DOHH2 (cell line): ENCODE results near the gene RAB11FIP5.

Experiments
- H3F3A ChIP-seq: fragments of 200-600 bp; sonication (generic), shearing (Covaris generic); 2 replicates; pipeline ENCODE4 v1.6.0; 2016; ENCODE audit warnings: antibody characterized with exemption, mild to moderate bottlenecking; ENCODE audit not compliant: control insufficient read depth, insufficient read depth
- H3K27ac ChIP-seq: fragments of 200-600 bp; sonication (generic); 2 replicates; pipeline ENCODE4 v1.5.1; 2014; ENCODE audit warnings: low read depth, mild to moderate bottlenecking, low read length, moderate library complexity
- H3K27me3 ChIP-seq: fragments of 200-600 bp; sonication (generic); 2 replicates; pipeline ENCODE4 v1.6.1; 2014; ENCODE audit warnings: mild to moderate bottlenecking, low read length, mixed read lengths; ENCODE audit not compliant: control insufficient read depth
- H3K36me3 ChIP-seq: fragments of 200-600 bp; sonication (generic); 2 replicates; pipeline ENCODE4 v1.6.1; 2014; ENCODE audit warnings: mild to moderate bottlenecking, low read length, moderate library complexity, mixed read lengths; ENCODE audit not compliant: control insufficient read depth
- H3K4me1 ChIP-seq: fragments of 200-600 bp; sonication (generic); 2 replicates; pipeline ENCODE4 v1.6.1; 2014; ENCODE audit warnings: mild to moderate bottlenecking, low read length, mixed read lengths; ENCODE audit not compliant: control insufficient read depth
- H3K4me2 ChIP-seq: fragments of 200-600 bp; sonication (generic); 2 replicates; pipeline ENCODE4 v1.6.0; 2014; ENCODE audit warnings: mild to moderate bottlenecking, low read length, moderate library complexity
- H3K4me3 ChIP-seq: fragments of 200-600 bp; sonication (generic); 2 replicates; pipeline ENCODE4 v1.5.1; 2014; ENCODE audit warnings: mild to moderate bottlenecking, low read length, mixed read lengths
- H3K79me2 ChIP-seq: fragments of 200-600 bp; sonication (generic); 2 replicates; pipeline ENCODE4 v1.6.1; 2014; ENCODE audit warnings: mild to moderate bottlenecking, low read length, mixed read lengths; ENCODE audit not compliant: control insufficient read depth
- H3K9me2 ChIP-seq: fragments of 200-600 bp; sonication (generic); replicated peaks from 2 replicates; pipeline ENCODE4 v1.6.1; 2014; ENCODE audit warnings: mild to moderate bottlenecking, low read length, mixed read lengths; ENCODE audit not compliant: control insufficient read depth
- H3K9me3 ChIP-seq: fragments of 200-600 bp; sonication (generic); 2 replicates; pipeline ENCODE4 v1.6.1; 2014; ENCODE audit warnings: antibody characterized with exemption, low read length, mixed read lengths; ENCODE audit not compliant: control insufficient read depth, insufficient read depth
- H4K20me1 ChIP-seq: fragments of 200-600 bp; sonication (generic); 2 replicates; pipeline ENCODE4 v1.6.0; 2014; ENCODE audit warnings: low read depth, mild to moderate bottlenecking, antibody characterized with exemption, low read length, moderate library complexity; ENCODE audit not compliant: control insufficient read depth, insufficient read depth
- EZH2phosphoT487 ChIP-seq: fragments of 200-600 bp; sonication (generic); IDR thresholded peaks from 2 replicates; pipeline ENCODE4 v1.6.1; 2017; ENCODE audit warnings: borderline replicate concordance, mild to moderate bottlenecking, antibody characterized with exemption, low read length, moderate library complexity, mixed read lengths
- TF ChIP-seq, protein P1 (sequence below): fragments of 200-600 bp; sonication (generic); IDR thresholded peaks from one replicate; pipeline ENCODE4 v1.5.1; 2014; ENCODE audit warnings: antibody characterized with exemption, mild to moderate bottlenecking, low read depth, low read length; ENCODE audit not compliant: poor library complexity, severe bottlenecking

Gene RAB11FIP5

GRCh38 chr2:73111073-73112025 lies 1.4 kb downstream of the RAB11FIP5 start:
- Histone ChIP-seq H3F3A (peaks cover 3% of the 10 kb centered on the region; the same call in 1 of the 2 replicates), H3K27me3 (peaks cover 57% of the 10 kb centered on the region), H3K79me2 (no peaks in the 10 kb centered on the region), H3K4me2 (no peak overlapping the region), H3K4me1 (peaks cover 13% of the 10 kb centered on the region), H4K20me1 (no peaks in the 10 kb centered on the region), H3K9me3 (no peaks in the 10 kb centered on the region), H3K9me2 (no peaks in the 10 kb centered on the region), H3K4me3 (0 out of 2 replicates have a peak overlapping the region, but pooled peaks have one; percentile 64), H3K27ac (no peak overlapping the region), H3K36me3 (no peaks in the 10 kb centered on the region)
- TF ChIP-seq, protein P1, sequence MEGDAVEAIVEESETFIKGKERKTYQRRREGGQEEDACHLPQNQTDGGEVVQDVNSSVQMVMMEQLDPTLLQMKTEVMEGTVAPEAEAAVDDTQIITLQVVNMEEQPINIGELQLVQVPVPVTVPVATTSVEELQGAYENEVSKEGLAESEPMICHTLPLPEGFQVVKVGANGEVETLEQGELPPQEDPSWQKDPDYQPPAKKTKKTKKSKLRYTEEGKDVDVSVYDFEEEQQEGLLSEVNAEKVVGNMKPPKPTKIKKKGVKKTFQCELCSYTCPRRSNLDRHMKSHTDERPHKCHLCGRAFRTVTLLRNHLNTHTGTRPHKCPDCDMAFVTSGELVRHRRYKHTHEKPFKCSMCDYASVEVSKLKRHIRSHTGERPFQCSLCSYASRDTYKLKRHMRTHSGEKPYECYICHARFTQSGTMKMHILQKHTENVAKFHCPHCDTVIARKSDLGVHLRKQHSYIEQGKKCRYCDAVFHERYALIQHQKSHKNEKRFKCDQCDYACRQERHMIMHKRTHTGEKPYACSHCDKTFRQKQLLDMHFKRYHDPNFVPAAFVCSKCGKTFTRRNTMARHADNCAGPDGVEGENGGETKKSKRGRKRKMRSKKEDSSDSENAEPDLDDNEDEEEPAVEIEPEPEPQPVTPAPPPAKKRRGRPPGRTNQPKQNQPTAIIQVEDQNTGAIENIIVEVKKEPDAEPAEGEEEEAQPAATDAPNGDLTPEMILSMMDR = no peak
- no peak for TF ChIP-seq EZH2phosphoT487

DNA sequence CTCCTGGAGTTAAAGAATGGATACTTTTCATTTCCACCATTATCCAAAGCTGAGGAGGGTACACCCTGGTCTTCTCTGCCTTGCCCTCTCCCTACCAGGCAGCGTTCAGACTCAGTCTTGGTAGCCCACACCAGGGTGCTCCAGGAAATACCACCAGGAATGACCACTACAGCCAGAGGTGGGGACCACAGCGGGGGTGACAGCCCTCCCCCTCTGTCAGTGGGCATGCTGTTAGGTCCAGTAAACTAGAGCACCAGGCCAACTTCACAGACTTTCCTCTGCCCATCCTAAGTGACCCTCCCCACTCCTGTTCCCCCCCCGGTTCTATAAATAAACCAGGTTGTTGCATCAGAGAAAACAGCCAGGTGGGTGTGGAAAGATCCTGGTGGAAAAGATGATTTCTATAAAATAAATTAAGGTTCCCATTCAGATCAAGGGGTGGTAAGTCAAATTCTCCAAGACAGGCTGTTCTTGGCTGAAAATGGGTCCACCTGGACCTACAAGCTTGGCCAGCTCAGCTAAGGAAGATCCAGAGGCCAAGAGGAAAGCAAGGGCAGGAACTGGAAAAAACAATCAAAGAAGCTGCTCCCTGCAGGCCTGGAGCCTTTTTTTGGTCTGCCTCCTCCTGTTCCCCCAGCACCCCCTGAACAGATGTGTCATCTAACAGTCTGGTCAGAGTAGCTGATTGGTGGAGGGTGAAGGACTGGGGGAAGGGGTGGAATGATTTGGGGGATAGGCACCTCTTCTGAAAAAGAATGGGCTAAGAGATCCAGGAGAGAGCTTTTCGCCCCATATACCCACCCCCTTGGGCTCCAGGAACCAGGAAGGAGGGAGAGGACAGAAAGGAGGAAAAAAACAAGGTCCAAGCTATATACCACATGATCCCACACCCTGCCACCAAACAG lies 2.3 kb downstream of the RAB11FIP5 start:
- no peak overlapping the region for H3K4me3 ChIP-seq

DNA sequence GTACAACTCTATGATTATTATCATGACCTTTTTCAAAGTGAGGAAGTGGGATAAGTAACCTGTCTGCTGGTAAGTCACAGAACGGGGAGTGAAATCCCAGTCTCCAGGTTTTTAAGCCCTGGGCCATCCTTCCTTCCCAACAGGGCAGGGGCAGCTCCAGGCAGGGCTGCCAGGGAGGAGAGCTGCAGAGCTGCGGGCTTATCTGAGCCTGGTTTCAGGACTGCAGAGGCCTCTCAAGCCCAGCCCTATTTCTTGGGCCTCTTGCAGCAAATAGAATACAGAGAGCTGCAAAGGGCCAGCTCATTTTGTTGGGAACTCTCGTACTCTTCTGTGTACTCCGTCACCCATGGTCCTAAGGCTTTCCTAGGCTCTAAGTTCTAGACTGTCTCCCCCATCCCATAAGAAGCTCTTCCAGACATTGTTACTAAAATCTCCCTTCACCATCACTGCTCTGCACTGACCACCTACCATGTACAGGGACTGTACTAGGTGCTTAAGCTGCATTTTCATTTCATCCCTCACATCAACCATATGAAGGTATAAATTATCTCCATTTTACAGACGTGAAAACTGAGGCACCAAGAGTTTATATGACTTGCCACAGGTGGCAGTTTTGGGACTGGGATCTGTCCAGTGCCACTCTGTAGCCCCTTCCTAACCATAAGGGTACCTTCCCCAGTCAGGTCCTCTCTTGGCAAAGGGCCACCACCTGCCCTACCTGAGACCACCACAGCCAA lies 3.1 kb downstream of the RAB11FIP5 start:
- H3K27ac ChIP-seq = no peak overlapping the region
- H3K9me3 ChIP-seq = no peaks in the 10 kb centered on the region
- H3F3A ChIP-seq = peaks cover 3% of the 10 kb centered on the region; the same call in 1 of the 2 replicates
- H3K27me3 ChIP-seq = peaks cover 48% of the 10 kb centered on the region
- no peak for TF ChIP-seq EZH2phosphoT487
- TF ChIP-seq, protein P1 = no peak
- H3K9me2 ChIP-seq = no peaks in the 10 kb centered on the region
- no peak overlapping the region for H3K4me3 ChIP-seq
- no peaks in the 10 kb centered on the region for H3K79me2 ChIP-seq
- peaks cover 13% of the 10 kb centered on the region for H3K4me1 ChIP-seq
- no peaks in the 10 kb centered on the region for H3K36me3 ChIP-seq
- no peaks in the 10 kb centered on the region for H4K20me1 ChIP-seq
- no peak overlapping the region for H3K4me2 ChIP-seq

More for the DNA sequence above, 2.3 kb downstream of the RAB11FIP5 start:
- Histone ChIP-seq H3F3A (peaks cover 3% of the 10 kb centered on the region; the same call in 1 of the 2 replicates), H3K9me2 (no peaks in the 10 kb centered on the region), H3K79me2 (no peaks in the 10 kb centered on the region), H3K27ac (no peak overlapping the region), H3K36me3 (no peaks in the 10 kb centered on the region), H3K9me3 (no peaks in the 10 kb centered on the region), H3K4me1 (peaks cover 13% of the 10 kb centered on the region), H3K4me2 (no peak overlapping the region), H3K27me3 (peaks cover 54% of the 10 kb centered on the region), H4K20me1 (no peaks in the 10 kb centered on the region)
- no peak for TF ChIP-seq EZH2phosphoT487
- TF ChIP-seq, protein P1 = no peak
